ENCODE measurements around the gene RNU6-8. TPM values are rescaled to one million over a fixed set of nuclear protein-coding genes. Genes with fewer than 3 reads are reported as not detected.

The RNU6-8 gene
- total RNA-seq, 1 donor from 2014 or later = not detected

DNA sequence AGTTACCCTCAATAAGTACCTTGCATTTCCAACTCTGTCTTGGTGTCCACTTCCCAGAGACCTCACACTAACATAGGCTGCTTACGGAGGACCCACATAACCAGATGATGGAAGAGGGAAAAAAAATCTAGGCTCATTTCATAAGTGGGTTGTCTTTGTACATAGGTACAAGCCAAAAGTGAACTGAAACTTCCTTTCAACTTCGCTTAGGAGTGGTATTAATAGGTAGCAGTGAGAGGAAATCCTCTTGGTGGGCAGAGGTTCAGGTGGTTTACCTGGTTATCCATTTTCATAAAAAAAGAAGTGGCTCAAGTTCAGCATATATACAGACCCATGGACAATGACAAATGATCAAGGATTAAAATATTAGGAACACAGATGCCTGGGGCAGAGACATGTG is 37.0 kb downstream of the RNU6-8 start:
- ATAC-seq (no peak), DNase-seq (ENCODE audit: low spot score) (no peak)

Other genes starting within 250 kb of the RNU6-8 start
- 38.4 TPM for gene ARHGAP5, start 126.0 kb downstream of the RNU6-8 start, total RNA-seq
- not detected for gene RNU6-7, start 1.2 kb downstream of the RNU6-8 start, total RNA-seq
- 7.2 TPM for gene AKAP6, start 126.0 kb upstream of the RNU6-8 start, total RNA-seq

All from left lobe of liver (tissue), 2 donors.